HG03442 (cell line): Measurements from ENCODE around the gene PTCH1.

Experiments used
- ATAC-seq: cut with Tn5 transposase; IDR thresholded peaks from one replicate; pipeline ENCODE4 v1.9.1; 2021; ENCODE audit warnings: mild to moderate bottlenecking, moderate library complexity; ENCODE audit not compliant: unreplicated experiment

PTCH1 gene

GRCh38 chr9:95499847-95500246 is 16.9 kb downstream of the PTCH1 start:
- ATAC-seq, result no peak

- no peak for ATAC-seq
Observed at GRCh38 chr9:95499046-95499676, 17.6 kb downstream of the PTCH1 start.

- no peak for ATAC-seq
Observed at GRCh38 chr9:95498641-95499040, 18.1 kb downstream of the PTCH1 start.

GRCh38 chr9:95497772-95498171 is 19.0 kb downstream of the PTCH1 start:
- ATAC-seq, result no peak

GRCh38 chr9:95496687-95497086 is 20.1 kb downstream of the PTCH1 start:
- ATAC-seq, result no peak

DNA sequence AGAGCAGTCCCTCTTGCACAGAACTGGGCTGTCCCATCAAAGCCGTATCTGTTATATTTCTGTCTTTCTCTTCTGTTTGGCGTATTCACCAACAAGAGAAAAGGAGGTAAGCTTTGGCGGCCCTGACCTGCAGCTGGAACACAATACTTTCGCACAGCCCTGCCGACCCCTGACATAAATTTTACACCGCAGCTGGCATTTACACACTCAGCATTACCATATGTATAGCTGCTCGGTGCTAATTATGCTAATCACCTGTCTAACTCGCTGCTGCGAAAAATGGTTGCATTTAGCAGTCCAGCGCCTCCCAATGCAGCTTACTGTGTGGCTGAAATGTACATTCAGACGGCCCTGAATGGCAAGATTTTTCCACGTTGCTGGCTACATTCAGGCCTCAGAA is 20.8 kb downstream of the PTCH1 start:
- ATAC-seq, result no peak

GRCh38 chr9:95495529-95495928 is 21.2 kb downstream of the PTCH1 start:
- no peak for ATAC-seq

DNA sequence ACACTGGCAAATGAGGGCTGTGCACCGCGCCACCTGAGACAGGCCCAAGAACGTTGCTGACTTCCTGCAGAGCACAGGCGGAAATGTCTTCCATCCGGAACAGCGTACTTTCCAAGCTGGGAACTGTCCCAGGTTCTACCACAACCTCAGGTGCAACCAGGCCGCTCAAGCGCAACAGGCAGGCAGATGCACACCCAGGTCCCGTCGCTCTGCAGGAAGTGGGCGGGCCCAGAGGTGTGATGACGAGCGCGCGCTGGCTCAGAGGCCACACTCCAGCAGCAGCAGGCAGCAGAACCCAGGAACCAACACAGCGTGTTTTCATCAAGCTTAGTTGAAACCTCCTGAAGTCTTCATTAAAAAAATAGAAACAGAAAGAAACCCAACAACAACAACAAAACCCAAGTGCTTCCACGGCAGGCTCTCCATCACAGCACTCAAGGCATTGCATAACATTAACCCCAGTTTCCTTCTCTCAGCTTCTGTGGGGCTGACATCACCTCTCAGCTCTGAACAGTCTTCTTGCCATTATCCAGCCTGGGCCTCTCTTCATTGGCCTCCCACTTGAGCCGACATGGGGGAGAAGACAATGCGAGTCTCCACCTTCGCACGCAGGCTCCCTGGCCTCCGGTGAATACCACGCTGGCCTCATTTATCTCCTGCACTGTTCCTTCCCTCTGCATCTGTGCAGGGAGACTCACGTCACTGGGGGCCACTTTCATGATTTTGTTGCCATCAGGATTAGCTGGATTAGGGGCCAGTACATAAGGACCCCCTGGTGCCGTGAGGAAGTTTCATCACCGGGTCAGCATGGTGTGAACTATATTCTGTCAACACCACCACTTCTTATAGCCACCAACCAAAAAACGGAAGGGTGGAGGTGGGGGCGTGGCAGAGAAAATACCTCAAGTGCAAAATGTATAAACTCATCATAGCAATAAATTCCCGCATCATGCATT is 22.1 kb downstream of the PTCH1 start:
- peak; percentile 88 for ATAC-seq

DNA sequence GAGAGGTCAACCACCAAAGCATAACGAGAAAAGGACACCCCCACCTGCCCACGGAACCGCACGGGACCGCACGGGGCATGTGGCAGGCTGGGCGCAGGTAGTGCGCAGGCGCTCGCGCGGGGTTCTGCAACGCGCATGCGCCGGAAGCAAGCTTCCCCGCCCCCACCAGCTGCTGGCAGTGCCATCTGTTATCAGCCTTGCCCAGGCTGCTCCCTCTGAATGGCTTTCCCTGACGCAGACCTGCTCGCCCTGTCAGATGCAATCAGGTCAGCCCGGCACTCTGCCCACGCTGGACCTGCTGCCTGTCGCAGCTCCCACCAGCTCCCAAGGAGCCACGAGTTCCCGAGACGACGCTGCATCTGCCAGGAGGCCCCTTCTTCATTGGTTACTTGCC is 22.8 kb downstream of the PTCH1 start:
- peak; percentile 34 for ATAC-seq

DNA sequence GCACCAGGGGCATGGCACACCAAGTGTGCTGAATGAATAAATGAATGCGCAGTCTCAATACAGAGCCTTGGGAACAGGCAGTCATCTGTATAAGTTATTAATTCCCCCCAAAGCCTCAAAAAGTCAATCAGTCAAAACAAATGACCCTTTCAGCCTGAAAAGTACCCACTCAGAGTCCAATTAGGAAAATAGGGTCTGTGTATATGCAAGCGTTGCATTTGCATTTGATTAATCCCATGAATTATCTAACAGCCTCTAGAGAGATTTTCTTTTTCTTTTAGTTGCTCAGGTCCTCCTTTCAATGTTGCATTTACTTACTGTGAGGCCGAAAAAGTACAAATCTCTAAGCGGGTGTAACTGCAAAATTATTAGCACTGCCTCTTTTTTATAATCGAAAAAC is 23.4 kb downstream of the PTCH1 start:
- no peak for ATAC-seq

- ATAC-seq, result no peak
Observed at GRCh38 chr9:95491543-95492320, 25.0 kb downstream of the PTCH1 start.

DNA sequence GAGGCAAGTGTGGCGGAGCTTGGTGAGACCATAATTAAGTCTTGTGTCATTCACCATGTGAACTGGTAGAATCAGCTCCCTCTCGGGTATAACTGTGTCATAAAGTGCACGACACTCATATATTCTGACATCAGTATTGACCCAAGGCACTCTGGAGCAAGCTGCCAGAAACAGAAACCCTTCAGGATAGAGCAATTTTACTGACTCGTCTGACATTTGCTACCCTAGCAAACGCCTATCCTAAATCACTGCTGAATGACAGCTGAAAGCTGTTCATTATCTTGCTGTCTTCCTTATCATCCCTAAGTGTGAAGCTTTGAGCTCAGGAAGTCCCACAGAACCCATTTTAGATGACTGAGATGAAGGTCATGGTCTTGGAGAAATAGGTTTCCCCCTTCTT is 27.8 kb downstream of the PTCH1 start:
- no peak for ATAC-seq

DNA sequence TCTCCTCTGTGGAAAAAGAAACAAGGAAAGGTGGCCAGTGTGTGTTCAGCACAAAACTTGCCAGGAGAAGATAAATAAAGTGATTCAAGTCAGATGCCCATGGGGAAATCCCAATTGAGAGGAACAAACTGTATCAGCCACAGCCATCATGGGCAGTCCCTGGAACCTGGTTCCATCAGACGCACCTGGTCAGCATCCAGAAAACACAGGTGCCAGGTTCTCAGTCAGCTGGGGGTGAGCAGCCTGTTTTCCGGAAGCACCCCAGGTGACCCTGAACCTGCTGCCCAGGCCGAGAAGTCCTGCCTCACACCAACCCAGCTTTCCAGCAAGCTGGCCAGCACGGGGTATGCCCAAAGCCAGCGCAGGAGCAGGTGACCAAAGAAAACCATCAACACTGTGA is 30.5 kb downstream of the PTCH1 start:
- ATAC-seq, result no peak

DNA sequence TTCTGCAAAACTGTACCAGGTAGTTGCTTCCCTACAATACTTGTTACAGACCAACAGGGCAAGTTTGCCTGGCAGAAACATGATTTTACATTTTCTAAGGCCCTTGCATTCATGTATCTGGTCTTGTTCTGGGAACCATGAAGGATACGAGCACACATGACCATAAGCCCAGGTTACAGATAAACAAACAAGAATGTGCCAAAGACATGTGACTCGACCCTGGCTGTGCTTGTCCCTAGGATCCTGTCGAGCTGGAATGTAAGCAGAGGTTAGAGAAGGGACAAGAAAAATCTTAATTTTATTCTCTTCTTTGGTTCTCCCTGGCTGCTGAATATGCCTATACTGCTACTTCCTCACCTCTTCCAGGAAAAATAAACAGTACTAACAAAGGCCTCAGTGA is 32.5 kb downstream of the PTCH1 start:
- ATAC-seq, result no peak

GRCh38 chr9:95483431-95483830 is 33.3 kb downstream of the PTCH1 start:
- no peak for ATAC-seq

DNA sequence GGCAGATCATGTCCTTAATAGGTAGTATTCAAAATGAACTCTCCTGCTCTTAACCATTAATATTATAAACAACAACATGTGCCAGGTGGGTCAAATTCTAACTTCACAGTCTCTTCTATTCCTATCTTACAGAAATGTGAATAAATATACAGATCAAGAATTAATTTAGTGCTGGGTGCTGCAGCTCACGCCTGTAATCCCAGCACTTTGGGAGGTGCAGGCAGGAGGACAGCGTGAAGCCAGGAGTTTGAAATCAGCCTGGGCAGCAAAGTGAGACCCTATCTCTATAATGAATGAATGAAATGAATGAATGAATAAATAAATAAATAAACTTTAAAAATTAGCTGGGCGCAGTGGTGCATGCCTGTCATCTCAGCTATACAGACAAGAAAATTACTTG is 34.1 kb downstream of the PTCH1 start:
- ATAC-seq, result no peak

DNA sequence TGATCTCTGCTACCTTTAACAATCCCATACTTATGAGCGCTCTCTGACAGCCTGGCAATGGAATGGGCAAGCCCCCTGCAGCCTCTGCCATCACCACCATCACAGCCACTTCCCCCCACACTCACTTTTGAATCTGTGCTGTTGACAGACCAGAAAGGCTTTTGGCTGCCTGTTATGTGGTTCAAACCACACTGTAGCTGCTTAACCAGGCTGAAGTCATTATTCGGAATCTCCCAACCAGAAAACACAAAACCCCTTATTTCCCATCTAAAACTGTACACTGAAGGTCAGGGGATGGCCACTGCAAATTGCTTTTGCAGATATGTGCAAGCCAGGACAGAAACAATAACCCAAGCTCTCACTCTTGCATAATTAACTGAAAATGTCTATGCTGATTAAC is 35.8 kb downstream of the PTCH1 start:
- no peak for ATAC-seq

DNA sequence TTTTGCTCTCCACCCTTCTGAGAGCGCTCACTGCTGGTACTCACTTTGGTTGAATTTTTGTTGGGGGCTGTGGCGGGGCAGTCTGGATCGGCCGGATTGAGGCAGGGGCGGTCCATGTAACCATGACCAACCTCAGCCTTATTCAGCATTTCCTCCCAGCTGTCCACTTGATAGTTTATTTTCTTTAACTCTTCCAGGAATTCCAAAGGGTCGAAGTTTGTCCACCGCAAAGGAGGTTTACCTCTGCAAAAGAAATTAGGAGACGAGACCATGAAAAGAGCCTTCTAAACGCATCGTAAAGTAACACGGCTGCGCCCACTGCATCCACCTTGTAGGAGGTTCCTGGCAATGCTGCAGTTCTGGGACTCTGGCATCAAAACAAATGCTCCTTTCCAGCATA is 36.4 kb downstream of the PTCH1 start:
- ATAC-seq, result no peak

DNA sequence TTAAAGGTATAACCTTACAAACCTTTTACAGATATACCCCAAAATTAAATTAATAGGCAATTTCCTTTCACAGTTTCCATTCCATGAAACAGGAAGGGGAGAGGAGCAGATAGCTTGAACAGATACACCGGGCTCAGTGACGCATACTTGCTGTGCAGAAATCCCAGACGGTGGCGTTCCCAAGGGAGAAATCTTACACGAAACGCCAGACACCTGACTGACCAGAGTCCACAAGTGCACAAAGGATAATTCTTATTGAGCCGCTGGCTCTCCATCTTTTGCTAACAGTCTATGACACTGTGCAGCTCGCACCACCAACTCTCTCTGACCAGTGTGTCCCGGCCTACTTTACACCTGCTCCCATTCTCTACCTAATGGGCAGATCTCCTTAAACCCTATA is 37.4 kb downstream of the PTCH1 start:
- no peak for ATAC-seq

DNA sequence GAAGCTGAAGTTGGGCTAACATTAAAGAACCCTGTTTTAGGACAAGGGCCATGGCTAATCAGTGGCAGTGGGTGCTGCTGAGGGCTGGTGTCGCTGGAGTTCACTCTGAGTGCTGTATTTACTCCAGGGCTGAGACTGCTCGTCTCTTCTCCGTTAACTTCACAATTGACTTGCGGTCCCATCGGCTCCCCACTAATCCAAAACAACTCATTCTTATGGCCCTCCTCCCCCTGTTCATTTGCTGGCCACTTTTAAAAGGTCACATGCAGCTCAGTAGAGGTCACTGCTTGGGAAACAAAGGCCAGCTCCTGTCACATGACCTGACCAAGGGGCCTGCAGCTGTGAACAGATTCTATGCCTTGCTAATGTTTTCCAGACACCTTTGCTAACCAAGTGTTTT is 38.4 kb downstream of the PTCH1 start:
- ATAC-seq, result no peak

- ATAC-seq, result no peak
Observed at GRCh38 chr9:95477885-95478284, 38.9 kb downstream of the PTCH1 start.

GRCh38 chr9:95477441-95477840 is 39.3 kb downstream of the PTCH1 start:
- ATAC-seq, result no peak
